Breast epithelium (tissue), 4 donors: Measurements from ENCODE around the gene MAD1L1. TPM values are rescaled to one million over a fixed set of nuclear protein-coding genes. Genes with fewer than 3 reads are reported as not detected.
"Not testable (repeated sequence)": the region's sequence is repeated elsewhere in the genome, so short reads cannot be mapped to it uniquely, and the experiment has no call there.

Experiments
- DNase-seq, 2 donors: peaks; one replicate each; pipeline ENCODE4 v3.0.0-alpha.2; 2019; ENCODE audit warnings: low spot score in 2 of 2
- H3K27ac ChIP-seq, 2 donors: fragments of 200-600 bp; sonication (generic) in 1 of 2; one replicate each; pipeline ENCODE4 v1.5.1; 2016 to 2019; ENCODE audit warnings: mild to moderate bottlenecking in 1 of 2
- H3K27me3 ChIP-seq, 2 donors: fragments of 200-600 bp; sonication (generic) in 1 of 2; one replicate each; pipeline versions ENCODE4 v1.5.1 to v1.6.0; 2017 to 2019; ENCODE audit warnings: control low read depth in 1 of 2, mild to moderate bottlenecking in 1 of 2
- H3K36me3 ChIP-seq: fragments of 200-600 bp; one replicate; pipeline ENCODE4 v1.5.1; 2019
- H3K4me1 ChIP-seq, 2 donors: fragments of 200-600 bp; sonication (generic); one replicate each; pipeline ENCODE4 v1.5.1; 2016 to 2019; ENCODE audit warnings: control low read depth in 1 of 2
- H3K4me3 ChIP-seq, 3 donors: fragments of 200-600 bp; sonication (generic); 1 replicate in 2 of 3; 2 replicates in 1 of 3; pipeline ENCODE4 v1.5.1; 2016 to 2019; ENCODE audit warnings: mild to moderate bottlenecking in 3 of 3, moderate library complexity in 2 of 3
- H3K9me3 ChIP-seq, 2 donors: fragments of 200-600 bp; sonication (generic) in 1 of 2; one replicate each; pipeline ENCODE4 v1.5.1; 2016 to 2019; ENCODE audit warnings: control low read depth in 1 of 2
- POLR2A ChIP-seq: fragments of 450-650 bp; IDR thresholded peaks from one replicate; pipeline ENCODE4 v1.6.1; 2016; ENCODE audit warnings: antibody characterized with exemption, mild to moderate bottlenecking, moderate library complexity
- POLR2AphosphoS5 ChIP-seq, 3 donors: sonication (generic); formaldehyde crosslinking; IDR thresholded peaks; one replicate each; pipeline ENCODE4 v1.6.1; 2017; ENCODE audit warnings: antibody characterized with exemption in 3 of 3
- intact Hi-C: fragments of 100-400 bp; cut with DNase I; formaldehyde crosslinking; loops from one replicate; pipeline ENCODE4 v1.15.1; 2023; ENCODE audit warnings: low total_unique reads
- total RNA-seq, 3 donors: library from RNA; depleted of rRNA; stranded (reverse); fragments of >200 nt; gene quantifications; one replicate each; pipeline ENCODE4 v1.1.0, GENCODE V29; 2016
- TF ChIP-seq, protein P1 (sequence below), 3 donors: fragments of 450-650 bp; IDR thresholded peaks; one replicate each; pipeline ENCODE4 v1.5.1; 2016 to 2017; ENCODE audit warnings: antibody characterized with exemption in 3 of 3, mild to moderate bottlenecking in 3 of 3, moderate library complexity in 3 of 3

Gene MAD1L1
- total RNA-seq, 3 donors from 2014 or later, result 27.7 to 33.9 (median 28.8) TPM

DNA sequence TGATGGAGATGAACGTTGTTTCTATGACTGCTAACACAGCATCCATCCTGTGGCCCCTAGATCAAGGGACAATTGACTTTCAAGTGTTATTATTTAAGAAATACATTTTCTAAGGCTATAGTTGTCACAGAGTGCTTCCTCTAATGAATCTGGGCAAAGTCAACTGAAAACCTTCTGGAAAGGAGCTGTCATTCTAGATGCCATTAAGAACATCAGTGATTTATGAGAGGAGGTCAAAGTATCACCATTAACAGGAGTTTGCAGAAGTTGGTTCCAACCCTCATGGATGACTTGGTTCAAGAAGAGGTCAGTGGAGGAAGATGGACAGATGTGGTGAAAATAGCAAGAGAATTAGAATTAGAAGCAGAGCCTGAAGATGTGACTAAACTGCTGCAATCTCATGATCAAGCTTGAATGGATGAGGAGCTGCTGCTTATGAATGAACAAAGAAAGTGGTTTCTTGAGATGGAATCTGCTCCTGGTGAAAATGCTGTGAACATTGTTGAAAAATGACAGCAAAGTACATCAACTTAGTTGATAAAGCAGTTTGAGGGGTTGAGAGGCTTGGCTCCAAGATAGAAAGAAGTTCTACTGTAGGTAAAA lies 400.7 kb downstream of the MAD1L1 start:
- intact Hi-C loops, H3K4me3 ChIP-seq, H3K36me3 ChIP-seq, H3K27me3 ChIP-seq, DNase-seq, H3K4me1 ChIP-seq, H3K27ac ChIP-seq: not testable (repeated sequence)
- peaks cover 7 to 13% of the 10 kb centered on the region in 2 donors for H3K9me3 ChIP-seq

DNA sequence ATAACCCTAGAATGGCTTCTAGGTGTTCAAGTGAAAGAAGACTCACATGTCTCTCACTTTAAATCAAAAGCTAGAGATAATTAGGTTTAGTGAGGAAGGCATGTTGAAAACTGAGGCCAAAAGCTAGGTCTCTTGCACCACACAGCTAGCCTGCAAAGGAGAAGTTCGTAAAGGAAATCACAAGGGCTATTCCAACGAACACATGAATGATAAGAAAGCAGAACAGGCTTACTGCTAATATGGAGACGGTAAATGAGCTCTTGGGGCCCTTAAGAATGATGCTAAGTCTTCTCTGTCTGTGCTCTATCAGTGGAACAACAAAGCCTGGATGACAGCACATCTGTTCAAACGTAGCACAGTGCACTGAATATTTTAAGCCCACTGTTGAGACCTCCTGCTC lies 401.3 kb downstream of the MAD1L1 start:
- H3K27ac ChIP-seq, H3K4me1 ChIP-seq, DNase-seq, intact Hi-C loops, H3K27me3 ChIP-seq, H3K4me3 ChIP-seq, H3K36me3 ChIP-seq: not testable (repeated sequence)
- H3K9me3 ChIP-seq, result peaks cover 7 to 13% of the 10 kb centered on the region in 2 donors

DNA sequence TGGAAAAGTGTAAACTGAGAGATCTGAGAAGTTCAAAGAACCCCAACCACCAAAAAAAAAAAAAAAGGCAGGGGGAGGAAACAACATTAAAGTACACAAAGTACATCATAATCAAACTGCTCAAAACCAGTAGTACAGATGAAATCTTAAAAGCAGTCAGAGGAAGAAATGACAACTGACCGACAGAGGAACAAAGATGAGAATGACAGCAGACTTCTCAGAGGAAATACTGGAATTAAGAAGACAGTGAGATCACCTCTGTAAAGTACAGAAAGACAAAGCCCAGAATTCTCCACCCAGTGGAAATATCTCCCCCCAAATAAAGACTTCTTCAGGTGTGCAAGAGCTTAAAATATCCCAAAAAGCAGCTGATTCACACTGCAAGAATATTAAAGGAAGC lies 403.1 kb downstream of the MAD1L1 start:
- H3K27me3 ChIP-seq, intact Hi-C loops, DNase-seq, H3K4me1 ChIP-seq, H3K9me3 ChIP-seq, H3K4me3 ChIP-seq, H3K27ac ChIP-seq, H3K36me3 ChIP-seq: not testable (repeated sequence)

DNA sequence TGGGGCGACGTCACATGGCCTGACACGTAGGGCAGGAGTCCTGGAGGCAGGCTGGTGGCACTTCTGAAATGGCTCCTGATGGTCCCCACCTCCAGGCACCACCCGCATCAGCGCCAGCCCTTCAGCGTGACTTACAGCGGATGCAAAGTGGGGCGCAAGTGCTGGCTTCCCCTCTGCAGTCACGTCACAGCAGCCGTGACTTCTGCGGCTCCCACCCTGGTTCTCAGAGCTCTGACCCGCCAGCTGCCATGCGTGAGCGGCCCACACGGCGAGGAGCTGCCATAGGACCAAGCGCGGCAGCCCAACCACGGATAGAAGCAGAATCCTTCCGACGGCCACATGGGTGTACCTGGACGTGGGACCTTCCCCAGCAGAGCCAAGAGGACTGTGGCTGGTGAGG lies 403.6 kb downstream of the MAD1L1 start:
- TF ChIP-seq POLR2A (no peak), POLR2AphosphoS5 (IDR thresholded peaks at IDR 0.05) (no peak)
- TF ChIP-seq, protein P1, sequence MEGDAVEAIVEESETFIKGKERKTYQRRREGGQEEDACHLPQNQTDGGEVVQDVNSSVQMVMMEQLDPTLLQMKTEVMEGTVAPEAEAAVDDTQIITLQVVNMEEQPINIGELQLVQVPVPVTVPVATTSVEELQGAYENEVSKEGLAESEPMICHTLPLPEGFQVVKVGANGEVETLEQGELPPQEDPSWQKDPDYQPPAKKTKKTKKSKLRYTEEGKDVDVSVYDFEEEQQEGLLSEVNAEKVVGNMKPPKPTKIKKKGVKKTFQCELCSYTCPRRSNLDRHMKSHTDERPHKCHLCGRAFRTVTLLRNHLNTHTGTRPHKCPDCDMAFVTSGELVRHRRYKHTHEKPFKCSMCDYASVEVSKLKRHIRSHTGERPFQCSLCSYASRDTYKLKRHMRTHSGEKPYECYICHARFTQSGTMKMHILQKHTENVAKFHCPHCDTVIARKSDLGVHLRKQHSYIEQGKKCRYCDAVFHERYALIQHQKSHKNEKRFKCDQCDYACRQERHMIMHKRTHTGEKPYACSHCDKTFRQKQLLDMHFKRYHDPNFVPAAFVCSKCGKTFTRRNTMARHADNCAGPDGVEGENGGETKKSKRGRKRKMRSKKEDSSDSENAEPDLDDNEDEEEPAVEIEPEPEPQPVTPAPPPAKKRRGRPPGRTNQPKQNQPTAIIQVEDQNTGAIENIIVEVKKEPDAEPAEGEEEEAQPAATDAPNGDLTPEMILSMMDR (IDR thresholded peaks at IDR 0.05), result no peak
- no peaks in the 10 kb centered on the region for H3K4me1 ChIP-seq
- H3K36me3 ChIP-seq, result no peaks in the 10 kb centered on the region
- no peak overlapping the region for H3K4me3 ChIP-seq
- no peak overlapping the region for H3K27ac ChIP-seq
- DNase-seq, result no peak
- peaks cover 7 to 8% of the 10 kb centered on the region in 2 donors for H3K9me3 ChIP-seq
- no peaks in the 10 kb centered on the region for H3K27me3 ChIP-seq
- intact Hi-C loops, result no loop called here

DNA sequence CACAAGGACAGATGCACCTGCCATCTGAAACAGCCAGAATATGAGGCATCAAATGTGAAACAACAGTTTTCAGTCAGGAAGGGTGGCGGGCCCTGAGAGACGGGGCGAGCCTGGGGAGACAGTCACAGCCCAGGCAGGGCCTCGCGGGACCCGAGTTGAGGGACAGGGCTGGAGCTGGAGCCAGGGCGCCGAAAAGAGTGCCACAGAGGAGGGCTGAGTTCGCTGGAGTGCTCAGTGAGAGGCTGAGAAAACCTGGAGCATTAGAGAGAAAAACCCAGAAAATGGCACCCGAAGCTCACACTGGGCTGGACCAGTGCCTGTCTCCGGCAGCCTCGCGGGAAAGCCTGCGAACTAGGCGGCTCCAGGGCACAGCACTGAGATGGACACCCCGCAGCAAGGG lies 404.6 kb downstream of the MAD1L1 start:
- H3K4me3 ChIP-seq, H3K9me3 ChIP-seq, intact Hi-C loops, H3K4me1 ChIP-seq, H3K27ac ChIP-seq, H3K36me3 ChIP-seq, H3K27me3 ChIP-seq, DNase-seq: not testable (repeated sequence)

DNA sequence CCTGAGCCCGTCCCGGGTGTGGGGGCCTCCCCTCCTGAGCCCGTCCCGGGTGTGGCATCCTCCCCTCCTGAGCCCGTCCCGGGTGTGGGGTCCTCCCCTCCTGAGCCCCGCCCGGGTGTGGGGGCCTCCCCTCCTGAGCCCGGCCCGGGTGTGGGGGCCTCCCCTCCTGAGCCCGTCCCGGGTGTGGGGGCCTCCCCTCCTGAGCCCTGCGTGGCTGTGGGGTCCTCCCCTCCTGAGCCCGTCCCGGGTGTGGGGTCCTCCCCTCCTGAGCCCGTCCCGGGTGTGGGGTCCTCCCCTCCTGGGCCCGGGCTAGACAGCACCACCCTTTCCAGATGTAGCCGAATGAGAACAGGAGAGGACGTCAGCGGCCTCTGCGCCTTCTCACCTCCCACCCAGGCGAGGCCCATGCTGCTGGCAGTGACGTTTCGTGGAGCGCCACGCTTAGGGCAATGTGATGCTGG lies 405.2 kb downstream of the MAD1L1 start:
- DNase-seq, result peak in 1 of 2 donors; percentile 34
- not testable (repeated sequence) for H3K9me3 ChIP-seq

DNA sequence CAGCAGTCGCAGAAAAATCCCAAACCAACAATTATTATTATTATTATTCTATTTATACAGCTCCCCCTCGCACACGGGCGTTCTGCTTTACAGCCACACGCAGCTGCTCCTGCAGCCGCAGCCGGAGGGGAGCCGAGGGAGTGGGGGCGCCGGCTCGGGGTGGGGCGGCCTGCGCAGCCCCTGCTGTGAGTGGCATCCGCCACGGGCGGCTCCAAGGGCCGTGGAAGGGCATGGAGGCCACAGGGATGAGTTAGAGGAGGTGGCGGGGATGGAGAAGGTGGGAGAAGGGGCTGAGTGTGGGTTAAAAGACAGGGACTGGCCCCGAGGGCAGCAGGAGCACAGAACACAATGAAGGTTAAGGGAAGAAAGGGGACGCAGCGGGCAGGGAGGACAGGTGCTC lies 405.8 kb downstream of the MAD1L1 start:
- H3K4me3 ChIP-seq, H3K27ac ChIP-seq, DNase-seq, H3K36me3 ChIP-seq, H3K9me3 ChIP-seq, intact Hi-C loops, H3K27me3 ChIP-seq, H3K4me1 ChIP-seq: not testable (repeated sequence)

More for the DNA sequence above, 405.2 kb downstream of the MAD1L1 start:
- H3K36me3 ChIP-seq, H3K27me3 ChIP-seq, H3K4me3 ChIP-seq, H3K4me1 ChIP-seq, H3K27ac ChIP-seq, intact Hi-C loops: not testable (repeated sequence)

DNA sequence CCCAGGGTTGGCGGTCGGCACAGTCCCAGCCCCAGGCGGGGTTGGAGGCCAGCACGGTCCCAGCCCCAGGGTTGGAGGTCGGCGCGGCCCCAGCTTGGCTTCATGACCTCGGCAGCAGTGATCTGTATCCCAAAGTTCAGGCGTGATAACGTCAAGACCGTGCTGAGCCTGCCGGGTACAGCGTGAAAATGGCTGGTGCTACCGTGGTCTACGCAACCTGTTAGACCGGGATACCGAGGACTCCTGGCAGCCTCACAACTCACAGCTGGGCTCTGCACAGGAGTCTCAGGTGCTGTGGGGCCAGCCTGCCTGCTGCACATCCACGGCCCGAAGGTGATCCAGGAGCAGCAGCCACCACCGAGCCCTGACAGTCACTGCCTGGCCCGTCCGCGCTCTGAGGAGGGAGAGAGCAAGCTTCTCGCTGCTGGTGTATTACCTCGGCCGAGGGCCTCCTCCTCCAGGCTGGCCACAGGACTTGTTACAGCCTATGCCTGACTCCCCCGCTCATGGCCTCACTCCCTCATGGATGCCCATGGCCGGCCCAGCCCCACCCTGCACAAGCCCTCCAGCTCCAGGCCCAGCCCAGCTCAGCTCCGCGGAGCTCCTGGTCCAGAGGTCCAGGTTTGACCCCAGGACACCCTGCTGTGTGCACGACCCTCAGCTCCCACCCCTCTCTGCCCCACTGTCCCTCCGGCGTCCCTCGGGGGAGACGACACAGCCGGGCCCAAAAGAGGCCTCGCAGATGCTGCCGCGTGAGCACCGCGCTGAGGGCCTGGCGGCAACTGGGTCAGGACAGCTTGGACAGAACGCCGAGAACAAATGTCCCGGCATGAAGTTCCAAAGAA lies 406.6 kb downstream of the MAD1L1 start:
- intact Hi-C loops, result no loop called here
- peaks cover 0 to 5% of the 10 kb centered on the region in 2 donors for H3K9me3 ChIP-seq
- TF ChIP-seq POLR2AphosphoS5 (IDR thresholded peaks at IDR 0.05) (no peak), POLR2A (no peak)
- TF ChIP-seq, protein P1 (IDR thresholded peaks at IDR 0.05), result no peak
- H3K27ac ChIP-seq, result no peak overlapping the region
- DNase-seq, result peak in 1 of 2 donors; percentile 46
- H3K4me3 ChIP-seq, result no peak overlapping the region
- no peaks in the 10 kb centered on the region for H3K27me3 ChIP-seq
- no peaks in the 10 kb centered on the region for H3K4me1 ChIP-seq
- H3K36me3 ChIP-seq, result no peaks in the 10 kb centered on the region

DNA sequence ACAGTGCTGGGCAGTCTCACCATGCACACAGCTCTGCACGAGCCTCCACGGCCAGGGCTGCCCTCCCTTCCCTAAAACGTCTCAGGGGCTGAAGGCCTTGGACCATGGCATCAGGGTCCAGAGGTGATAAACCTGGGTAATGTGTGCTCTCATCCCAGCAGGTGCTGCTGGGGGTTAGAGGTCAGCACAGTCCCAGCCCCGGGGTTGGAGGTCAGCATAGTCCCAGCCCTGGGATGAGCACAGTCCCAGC lies 407.2 kb downstream of the MAD1L1 start:
- H3K4me1 ChIP-seq, H3K36me3 ChIP-seq, H3K27me3 ChIP-seq, H3K27ac ChIP-seq, DNase-seq, H3K9me3 ChIP-seq, H3K4me3 ChIP-seq, intact Hi-C loops: not testable (repeated sequence)

DNA sequence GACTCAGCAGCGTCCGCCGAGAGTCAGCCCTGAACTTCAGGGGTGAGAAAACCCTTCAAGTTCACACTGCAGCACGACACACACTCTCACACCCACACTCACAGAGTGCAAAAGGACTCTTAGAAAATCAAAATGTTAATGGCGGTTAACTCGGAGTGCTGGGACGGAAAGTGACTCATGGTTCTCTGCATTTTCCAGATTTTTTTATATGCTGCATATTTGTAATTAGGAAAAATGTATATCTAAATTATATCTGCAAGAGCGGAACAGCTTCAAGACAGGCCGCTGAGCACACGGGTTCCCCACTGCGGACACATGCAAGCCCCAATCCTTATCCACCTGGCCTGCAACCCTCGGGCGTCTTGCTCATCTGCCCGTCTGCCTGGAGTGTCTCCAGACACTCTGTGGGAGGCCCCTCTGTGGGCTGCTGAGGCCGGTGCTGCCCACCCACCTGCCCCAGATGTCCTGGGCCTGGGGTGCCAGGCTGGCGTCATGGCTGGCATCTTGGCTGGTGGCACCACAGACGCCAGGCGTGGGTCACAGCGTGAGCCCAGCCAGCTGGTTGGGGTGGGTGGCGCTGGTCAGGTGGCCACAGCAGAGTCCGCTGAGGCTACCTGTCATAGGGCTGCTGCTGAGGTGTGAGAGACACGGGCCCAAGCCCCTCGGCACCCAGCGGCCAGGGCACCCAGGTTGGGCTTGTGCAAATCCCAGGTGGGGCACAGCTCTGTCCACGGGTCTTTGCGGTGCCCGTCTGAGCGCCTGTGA lies 407.7 kb downstream of the MAD1L1 start:
- H3K9me3 ChIP-seq, H3K4me1 ChIP-seq, H3K4me3 ChIP-seq, intact Hi-C loops, H3K36me3 ChIP-seq, H3K27me3 ChIP-seq, H3K27ac ChIP-seq: not testable (repeated sequence)
- peak in 1 of 2 donors; percentile 40 for DNase-seq
